Astrocyte (in vitro differentiated cells and primary cell): ENCODE data around the gene OXNAD1. TPM values are rescaled to one million over a fixed set of nuclear protein-coding genes. Genes with fewer than 3 reads are reported as not detected.

Experiments
- DNase-seq: peaks from one replicate; pipeline ENCODE4 v3.0.0-alpha.2; 2010; ENCODE audit warnings: low read depth
- FAIRE-seq: peaks from 2 replicates; lab custom pipeline; 2011; peaks lifted over from hg19 to GRCh38; lab: Jason Lieb, UNC
- H2AFZ ChIP-seq: 2 replicates; pipeline ENCODE4 v1.6.0; 2012; ENCODE audit warnings: low read depth, low read length, inconsistent platforms
- H3K27ac ChIP-seq: 2 replicates; pipeline ENCODE4 v1.5.1; 2011; ENCODE audit warnings: low read depth, low read length, inconsistent platforms
- H3K27me3 ChIP-seq: 2 replicates; pipeline ENCODE4 v1.6.0; 2011; ENCODE audit warnings: low read length, inconsistent platforms; ENCODE audit not compliant: insufficient read depth
- H3K36me3 ChIP-seq: 2 replicates; pipeline ENCODE4 v1.5.1; 2011; ENCODE audit warnings: low read length, inconsistent platforms; ENCODE audit not compliant: insufficient read depth
- H3K4me1 ChIP-seq: 2 replicates; pipeline ENCODE4 v1.5.1; 2011; ENCODE audit warnings: low read length, inconsistent platforms; ENCODE audit not compliant: insufficient read depth
- H3K4me2 ChIP-seq: 2 replicates; pipeline ENCODE4 v1.6.0; 2012; ENCODE audit warnings: low read length, inconsistent platforms
- H3K4me3 ChIP-seq: 2 replicates; pipeline ENCODE4 v1.5.1; 2011; ENCODE audit warnings: low read depth, mild to moderate bottlenecking, low read length, inconsistent platforms; ENCODE audit not compliant: insufficient read depth
- H3K79me2 ChIP-seq: 2 replicates; pipeline ENCODE4 v1.6.0; 2012; ENCODE audit warnings: mild to moderate bottlenecking, low read length, inconsistent platforms; ENCODE audit not compliant: insufficient read depth
- H3K9ac ChIP-seq: 2 replicates; pipeline ENCODE4 v1.6.0; 2012; ENCODE audit warnings: mild to moderate bottlenecking, low read length, inconsistent platforms
- H3K9me3 ChIP-seq: 2 replicates; pipeline ENCODE4 v1.5.1; 2012; ENCODE audit warnings: low read depth, mild to moderate bottlenecking, low read length, inconsistent platforms; ENCODE audit not compliant: insufficient read depth
- H4K20me1 ChIP-seq: 2 replicates; pipeline ENCODE4 v1.6.0; 2012; ENCODE audit warnings: low read length, inconsistent platforms; ENCODE audit not compliant: insufficient read depth
- H3K27ac Mint-ChIP-seq: one replicate; pipeline ENCODE4 v1.8.0; 2021; ENCODE audit warnings: mild to moderate bottlenecking, mixed read lengths; ENCODE audit not compliant: unreplicated experiment
- H3K27me3 Mint-ChIP-seq: one replicate; pipeline ENCODE4 v1.8.0; 2021; ENCODE audit warnings: low read depth, mixed read lengths; ENCODE audit not compliant: unreplicated experiment
- H3K36me3 Mint-ChIP-seq: one replicate; pipeline ENCODE4 v1.8.0; 2021; ENCODE audit warnings: low read depth, mixed read lengths; ENCODE audit not compliant: unreplicated experiment
- H3K4me1 Mint-ChIP-seq: one replicate; pipeline ENCODE4 v1.8.0; 2021; ENCODE audit warnings: low read depth, mixed read lengths; ENCODE audit not compliant: unreplicated experiment
- H3K4me3 Mint-ChIP-seq: one replicate; pipeline ENCODE4 v1.8.0; 2021; ENCODE audit warnings: mild to moderate bottlenecking, moderate library complexity, mixed read lengths; ENCODE audit not compliant: unreplicated experiment
- H3K9me3 Mint-ChIP-seq: one replicate; pipeline ENCODE4 v1.8.0; 2021; ENCODE audit warnings: mild to moderate bottlenecking, mixed read lengths; ENCODE audit not compliant: unreplicated experiment
- EZH2 ChIP-seq: IDR thresholded peaks from 2 replicates; pipeline ENCODE4 v1.6.1; 2012; ENCODE audit warnings: mild to moderate bottlenecking, low read length, inconsistent platforms; ENCODE audit not compliant: insufficient read depth
- total RNA-seq: library from RNA; stranded (reverse); gene quantifications from 2 replicates; pipeline ENCODE4 v1.2.1, GENCODE V29; 2021
- TF ChIP-seq, protein P1 (sequence below): IDR thresholded peaks from 2 replicates; pipeline ENCODE4 v1.5.1; 2011; ENCODE audit warnings: low read depth, mild to moderate bottlenecking, inconsistent platforms, low read length, moderate library complexity; ENCODE audit not compliant: insufficient read depth

The OXNAD1 gene
- total RNA-seq, 1 donor from 2014 or later, result 10.5 TPM

DNA sequence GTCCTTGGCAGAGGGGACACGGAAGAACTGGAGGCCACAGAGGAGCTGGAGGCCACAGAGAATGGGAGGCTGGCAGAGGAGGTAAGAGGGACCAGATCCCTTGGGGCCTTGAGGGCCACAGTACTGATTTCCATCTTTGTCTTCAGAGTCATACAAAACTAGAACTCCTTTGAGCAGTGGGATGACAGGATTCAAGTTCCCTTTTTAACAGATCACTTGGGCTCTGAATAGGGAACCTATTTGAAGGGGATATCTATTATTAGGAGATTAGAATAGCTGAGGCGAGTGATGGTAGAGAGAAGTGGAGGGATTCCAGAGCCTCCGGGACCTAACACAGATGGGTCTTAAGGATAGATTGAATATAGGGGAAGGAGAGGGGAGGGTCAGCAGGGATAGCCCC, 55.7 kb downstream of the OXNAD1 start:
- no peak for DNase-seq
- H3K27me3 ChIP-seq, result no peaks in the 10 kb centered on the region
- peaks cover 11% of the 10 kb centered on the region for H4K20me1 ChIP-seq
- no peaks in the 10 kb centered on the region for H3K9me3 Mint-ChIP-seq
- no peak overlapping the region for H3K4me2 ChIP-seq
- TF ChIP-seq, protein P1, sequence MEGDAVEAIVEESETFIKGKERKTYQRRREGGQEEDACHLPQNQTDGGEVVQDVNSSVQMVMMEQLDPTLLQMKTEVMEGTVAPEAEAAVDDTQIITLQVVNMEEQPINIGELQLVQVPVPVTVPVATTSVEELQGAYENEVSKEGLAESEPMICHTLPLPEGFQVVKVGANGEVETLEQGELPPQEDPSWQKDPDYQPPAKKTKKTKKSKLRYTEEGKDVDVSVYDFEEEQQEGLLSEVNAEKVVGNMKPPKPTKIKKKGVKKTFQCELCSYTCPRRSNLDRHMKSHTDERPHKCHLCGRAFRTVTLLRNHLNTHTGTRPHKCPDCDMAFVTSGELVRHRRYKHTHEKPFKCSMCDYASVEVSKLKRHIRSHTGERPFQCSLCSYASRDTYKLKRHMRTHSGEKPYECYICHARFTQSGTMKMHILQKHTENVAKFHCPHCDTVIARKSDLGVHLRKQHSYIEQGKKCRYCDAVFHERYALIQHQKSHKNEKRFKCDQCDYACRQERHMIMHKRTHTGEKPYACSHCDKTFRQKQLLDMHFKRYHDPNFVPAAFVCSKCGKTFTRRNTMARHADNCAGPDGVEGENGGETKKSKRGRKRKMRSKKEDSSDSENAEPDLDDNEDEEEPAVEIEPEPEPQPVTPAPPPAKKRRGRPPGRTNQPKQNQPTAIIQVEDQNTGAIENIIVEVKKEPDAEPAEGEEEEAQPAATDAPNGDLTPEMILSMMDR, result no peak
- TF ChIP-seq EZH2, result no peak
- no peak overlapping the region for H3K27ac ChIP-seq
- no peaks in the 10 kb centered on the region for H3K27me3 Mint-ChIP-seq
- peaks cover 10% of the 10 kb centered on the region for H3K36me3 ChIP-seq
- no peaks in the 10 kb centered on the region for H3K79me2 ChIP-seq
- H3K27ac Mint-ChIP-seq, result no peak overlapping the region
- no peak overlapping the region for H3K9ac ChIP-seq
- H3K36me3 Mint-ChIP-seq, result peaks cover 36% of the 10 kb centered on the region
- no peaks in the 10 kb centered on the region for H3K9me3 ChIP-seq
- no peak for FAIRE-seq
- no peak overlapping the region for H2AFZ ChIP-seq
- no peak overlapping the region for H3K4me3 ChIP-seq
- no peak overlapping the region for H3K4me3 Mint-ChIP-seq
- H3K4me1 ChIP-seq, result no peaks in the 10 kb centered on the region
- peaks cover 1% of the 10 kb centered on the region for H3K4me1 Mint-ChIP-seq

DNA sequence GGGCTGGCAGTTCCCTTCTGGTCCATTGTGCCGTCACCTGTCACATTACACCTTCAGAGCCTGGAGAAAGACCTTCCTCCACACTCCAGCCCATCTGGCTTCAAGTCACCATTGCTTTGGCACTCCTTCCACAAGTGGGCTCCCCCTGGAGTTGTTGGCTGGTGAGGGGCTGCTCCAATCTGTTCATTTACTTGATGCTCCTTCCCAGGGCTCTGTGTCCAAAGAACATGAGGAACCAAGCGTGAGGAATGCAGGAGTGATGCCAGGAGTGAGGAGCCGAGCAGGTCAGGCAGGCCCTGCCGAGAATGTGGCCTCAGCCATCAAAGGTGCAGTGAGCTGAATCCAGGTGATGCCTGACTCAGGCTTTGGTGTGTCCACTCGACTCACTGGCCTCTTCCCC, 57.2 kb downstream of the OXNAD1 start:
- DNase-seq (no peak), FAIRE-seq (no peak)
- Histone ChIP-seq H3K9me3 (no peaks in the 10 kb centered on the region), H3K9ac (no peak overlapping the region), H2AFZ (no peak overlapping the region), H3K27ac (no peak overlapping the region), H3K79me2 (no peaks in the 10 kb centered on the region), H3K4me1 (no peaks in the 10 kb centered on the region), H3K36me3 (peaks cover 4% of the 10 kb centered on the region), H3K4me2 (no peak overlapping the region), H3K27me3 (no peaks in the 10 kb centered on the region), H4K20me1 (peaks cover 14% of the 10 kb centered on the region), H3K4me3 (no peak overlapping the region)
- Mint-ChIP-seq H3K36me3 (peaks cover 36% of the 10 kb centered on the region), H3K4me1 (peaks cover 1% of the 10 kb centered on the region), H3K27ac (no peak overlapping the region), H3K9me3 (no peaks in the 10 kb centered on the region), H3K4me3 (no peak overlapping the region), H3K27me3 (no peaks in the 10 kb centered on the region)
- TF ChIP-seq, protein P1, result no peak
- no peak for TF ChIP-seq EZH2

DNA sequence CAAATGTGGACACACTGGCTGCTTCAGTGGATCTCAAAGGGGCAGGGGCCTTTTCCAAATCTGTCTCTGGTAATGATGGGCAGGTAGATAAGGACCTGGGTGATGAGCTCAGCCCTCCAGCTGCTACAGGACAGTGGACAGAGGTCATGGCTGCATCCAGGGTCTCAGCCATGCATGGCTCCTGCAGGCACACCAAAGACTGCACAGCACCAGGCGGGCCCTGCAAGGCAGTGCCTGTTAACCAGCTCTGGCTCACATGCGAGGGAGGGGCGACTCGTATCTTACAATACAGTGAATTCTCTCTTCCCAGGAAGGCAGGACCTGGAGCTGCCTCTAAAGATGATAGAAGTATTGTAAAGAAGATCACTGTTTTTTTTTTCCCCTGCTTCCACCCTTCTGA, 58.7 kb downstream of the OXNAD1 start:
- Mint-ChIP-seq H3K27ac (no peak overlapping the region), H3K36me3 (peaks cover 31% of the 10 kb centered on the region), H3K4me3 (no peak overlapping the region), H3K27me3 (no peaks in the 10 kb centered on the region), H3K9me3 (no peaks in the 10 kb centered on the region), H3K4me1 (peaks cover 1% of the 10 kb centered on the region)
- Histone ChIP-seq H3K27me3 (no peaks in the 10 kb centered on the region), H3K79me2 (no peaks in the 10 kb centered on the region), H3K9ac (no peak overlapping the region), H2AFZ (no peak overlapping the region), H3K9me3 (no peaks in the 10 kb centered on the region), H3K4me1 (no peaks in the 10 kb centered on the region), H3K4me3 (no peak overlapping the region), H4K20me1 (peaks cover 11% of the 10 kb centered on the region), H3K36me3 (peaks cover 4% of the 10 kb centered on the region), H3K27ac (no peak overlapping the region), H3K4me2 (no peak overlapping the region)
- no peak for DNase-seq
- no peak for FAIRE-seq
- TF ChIP-seq, protein P1, result no peak
- no peak for TF ChIP-seq EZH2
